GM12878 (cell line): ENCODE data around the gene BORCS6. TPM values are rescaled to one million over a fixed set of nuclear protein-coding genes. Genes with fewer than 3 reads are reported as not detected.

Source experiments
- ASH2L ChIP-seq: fragments of 300-600, 200-600 bp; sonication (generic); IDR thresholded peaks from 2 replicates; pipeline ENCODE4 v1.6.1; 2017; ENCODE audit warnings: low read depth, mild to moderate bottlenecking, borderline replicate concordance
- CBX3 ChIP-seq: fragments of 200-600 bp; sonication (generic); IDR thresholded peaks from 2 replicates; pipeline ENCODE4 v1.6.1; 2016; ENCODE audit warnings: low read depth, borderline replicate concordance
- CEBPB ChIP-seq, 2 experiments: fragments of 150-350 bp in 1 of 2; IDR thresholded peaks; 2 replicates each; pipeline ENCODE4 v1.6.1; 2012 to 2014; ENCODE audit warnings: low read depth in 2 of 2, low read length in 2 of 2, borderline replicate concordance in 1 of 2, inconsistent platforms in 1 of 2
- EED ChIP-seq: sonication (generic); IDR thresholded peaks from 2 replicates; pipeline ENCODE4 v1.6.1; 2016; ENCODE audit warnings: antibody characterized with exemption, low read depth
- EGR1 ChIP-seq, 2 experiments: IDR thresholded peaks; 1 replicate in 1 of 2; 2 replicates in 1 of 2; pipeline ENCODE4 v1.6.1; 2011 to 2012; ENCODE audit warnings: low read depth in 2 of 2, low read length in 2 of 2, borderline replicate concordance in 1 of 2, mild to moderate bottlenecking in 1 of 2, moderate library complexity in 1 of 2
- FOS ChIP-seq: IDR thresholded peaks from 3 replicates; pipeline ENCODE4 v1.6.1; 2011; ENCODE audit warnings: borderline replicate concordance; ENCODE audit not compliant: insufficient read length; ENCODE audit errors: extremely low read depth
- IKZF2 ChIP-seq, 2 experiments: fragments of 450-650 bp; IDR thresholded peaks; 2 replicates each; pipeline ENCODE4 v1.6.1; 2017; ENCODE audit warnings: mild to moderate bottlenecking in 2 of 2, moderate library complexity in 2 of 2
- JUND ChIP-seq: IDR thresholded peaks from 2 replicates; pipeline ENCODE4 v1.6.1; 2012; ENCODE audit warnings: low read depth, mild to moderate bottlenecking, low read length, improper control_type of control experiment, moderate library complexity
- KDM1A ChIP-seq: fragments of 200-600 bp; sonication (generic); IDR thresholded peaks from 2 replicates; pipeline ENCODE4 v1.6.1; 2016; ENCODE audit warnings: borderline replicate concordance
- NBN ChIP-seq: fragments of 450-650 bp; IDR thresholded peaks from 2 replicates; pipeline ENCODE4 v1.6.1; 2016
- NFIC ChIP-seq: IDR thresholded peaks from 2 replicates; pipeline ENCODE4 v1.6.1; 2012; ENCODE audit warnings: low read depth, mild to moderate bottlenecking, inconsistent platforms, low read length, moderate library complexity
- NFYB ChIP-seq: IDR thresholded peaks from 2 replicates; pipeline ENCODE4 v1.6.1; 2011; ENCODE audit warnings: low read depth, mild to moderate bottlenecking, low read length, improper control_type of control experiment, moderate library complexity; ENCODE audit not compliant: insufficient read depth
- PAX8 ChIP-seq: fragments of 450-650 bp; IDR thresholded peaks from 2 replicates; pipeline ENCODE4 v1.6.1; 2017; ENCODE audit warnings: mild to moderate bottlenecking, moderate library complexity
- POLR2A ChIP-seq: IDR thresholded peaks from 2 replicates; pipeline ENCODE4 v1.6.1; 2011; ENCODE audit warnings: low read depth, mild to moderate bottlenecking, low read length
- POLR2AphosphoS2 ChIP-seq: IDR thresholded peaks from 2 replicates; pipeline ENCODE4 v1.6.1; 2011; ENCODE audit warnings: low read depth, mild to moderate bottlenecking, low read length, improper control_type of control experiment, moderate library complexity
- POU2F2 ChIP-seq: IDR thresholded peaks from 3 replicates; pipeline ENCODE4 v1.6.1; 2011; ENCODE audit warnings: low read depth, mild to moderate bottlenecking, low read length, borderline replicate concordance
- RAD51 ChIP-seq: fragments of 450-650 bp; IDR thresholded peaks from 2 replicates; pipeline ENCODE4 v1.6.1; 2016; ENCODE audit warnings: moderate library complexity, mild to moderate bottlenecking, inconsistent platforms
- RCOR1 ChIP-seq: conservative IDR thresholded peaks from 2 replicates; pipeline ENCODE4 v1.6.1; 2012; ENCODE audit warnings: low read depth, low read length, improper control_type of control experiment
- RELA ChIP-seq: fragments of 450-650 bp; IDR thresholded peaks from 2 replicates; pipeline ENCODE4 v1.8.0; 2014; ENCODE audit warnings: borderline replicate concordance; ENCODE audit not compliant: partially characterized antibody
- SP1 ChIP-seq: IDR thresholded peaks from one replicate; pipeline ENCODE4 v1.6.1; 2011; ENCODE audit warnings: low read depth, low read length
- SPI1 ChIP-seq: IDR thresholded peaks from 2 replicates; pipeline ENCODE4 v1.6.1; 2011; ENCODE audit warnings: low read depth, mild to moderate bottlenecking, low read length, moderate library complexity, borderline replicate concordance; ENCODE audit not compliant: insufficient read depth
- STAT3 ChIP-seq: IDR thresholded peaks from 2 replicates; pipeline ENCODE4 v1.6.1; 2011; ENCODE audit warnings: low read depth, low read length, improper control_type of control experiment
- TAF1 ChIP-seq: IDR thresholded peaks from 2 replicates; pipeline ENCODE4 v1.6.1; 2011; ENCODE audit warnings: mild to moderate bottlenecking, low read depth, low read length, borderline replicate concordance
- TBL1XR1 ChIP-seq: IDR thresholded peaks from 2 replicates; pipeline ENCODE4 v1.6.1; 2012; ENCODE audit warnings: low read depth, low read length, improper control_type of control experiment
- ZNF217 ChIP-seq: fragments of 450-650 bp; IDR thresholded peaks from 2 replicates; pipeline ENCODE4 v1.6.1; 2017; ENCODE audit warnings: antibody characterized with exemption, mild to moderate bottlenecking
- ZNF24 ChIP-seq: fragments of 450-650 bp; IDR thresholded peaks from 2 replicates; pipeline ENCODE4 v1.6.1; 2017; ENCODE audit warnings: antibody characterized with exemption, mild to moderate bottlenecking
- polyA plus RNA-seq, 11 experiments: library from polyadenylated mRNA; depleted of rRNA in 4 of 11; unstranded in 6 of 11; stranded (reverse) in 5 of 11; fragments of >200 nt; fragmentation: Nextera tagmentation in 4 of 11; fragmentation: Illumina TruSeq in 1 of 11; extraction: Ambion mirVana in 4 of 11; extraction: Trizol in 1 of 11; gene quantifications; 1 replicate in 1 of 11; 2 replicates in 10 of 11; pipeline versions ENCODE4 v1.2.1 to v1.2.3, GENCODE V29; 2011 to 2016; ENCODE audit warnings: inconsistent platforms in 2 of 11, missing spikeins in 2 of 11, low read depth in 1 of 11
- total RNA-seq, 4 experiments: library from RNA; depleted of rRNA in 3 of 4; stranded (reverse); fragments of >200 nt in 3 of 4; fragmentation: Illumina TruSeq in 1 of 4; extraction: Trizol in 1 of 4; gene quantifications; 2 replicates each; pipeline versions ENCODE4 v1.2.1 to v1.2.3, GENCODE V29; 2013 to 2021
- TF ChIP-seq, protein P1 (sequence below): fragments of 450-650 bp; IDR thresholded peaks from 2 replicates; pipeline ENCODE4 v1.6.1; 2016; ENCODE audit warnings: mild to moderate bottlenecking
- TF ChIP-seq, protein P2 (sequence below): fragments of 450-650 bp; IDR thresholded peaks from 2 replicates; pipeline ENCODE4 v1.6.1; 2017; ENCODE audit warnings: mild to moderate bottlenecking, low read depth, inconsistent platforms; ENCODE audit not compliant: poor library complexity, severe bottlenecking
- TF ChIP-seq, protein P3 (sequence below): IDR thresholded peaks from 2 replicates; pipeline ENCODE4 v1.6.1; 2011; ENCODE audit warnings: mild to moderate bottlenecking, low read depth, low read length, moderate library complexity; ENCODE audit not compliant: insufficient replicate concordance

BORCS6 gene
- total and polyA plus RNA-seq, 10 of the 15 experiments (the other 5 are each of a cell fraction or from before 2014, with no cell fraction given): 0.37 to 14.1 (median 6.7) TPM

DNA sequence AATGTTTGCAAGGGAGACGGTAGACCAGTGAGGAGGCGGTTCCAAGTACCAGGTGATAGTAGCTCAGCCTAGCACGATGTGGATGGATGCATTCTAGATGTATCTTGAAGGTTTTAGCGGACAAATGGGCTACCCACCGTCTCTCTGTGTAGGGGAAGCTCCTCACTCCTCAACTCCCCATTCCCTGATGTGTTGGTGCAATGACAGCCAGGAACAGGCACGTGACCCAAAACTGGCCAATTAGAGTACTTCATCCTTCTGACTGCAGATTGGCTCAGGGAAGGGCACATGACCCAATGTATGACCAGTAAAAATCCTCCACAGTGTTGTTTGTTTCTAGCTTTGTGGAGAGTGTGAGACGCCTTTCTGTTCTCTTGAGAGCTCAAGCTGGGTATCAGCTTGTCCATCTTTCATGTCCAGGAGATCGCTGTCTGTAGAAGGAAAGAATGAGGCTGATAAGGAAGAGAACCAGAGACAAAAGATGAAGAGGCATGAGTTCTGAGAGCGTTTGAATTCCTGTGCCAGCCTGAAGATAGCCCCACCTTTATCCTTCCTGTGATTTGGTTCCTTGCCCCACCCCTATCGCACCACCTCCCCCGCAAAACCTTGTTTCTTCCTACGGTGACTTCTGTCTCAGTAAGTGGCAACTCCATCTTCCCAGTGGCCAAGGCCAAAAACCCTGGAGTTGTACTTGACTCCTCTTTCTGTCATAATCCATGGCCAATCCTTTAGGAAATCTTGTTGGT, 2.3 kb upstream of the BORCS6 start (continued):
- TF ChIP-seq SP1: peak; percentile 67
- no peak for TF ChIP-seq ZNF217
- no peak for TF ChIP-seq ASH2L
- TF ChIP-seq NBN: peak; percentile 84
- no peak for TF ChIP-seq TBL1XR1
- 0 out of 3 replicates have a peak, but pooled peaks have one; percentile 22 for TF ChIP-seq POU2F2
- peak; percentile 12 to 21; a peak in 1 of 4 replicates for TF ChIP-seq IKZF2 (IDR thresholded peaks at IDR 0.05)
- TF ChIP-seq TAF1: peak; percentile 61; the same call in 1 of the 2 replicates
- TF ChIP-seq, protein P1, sequence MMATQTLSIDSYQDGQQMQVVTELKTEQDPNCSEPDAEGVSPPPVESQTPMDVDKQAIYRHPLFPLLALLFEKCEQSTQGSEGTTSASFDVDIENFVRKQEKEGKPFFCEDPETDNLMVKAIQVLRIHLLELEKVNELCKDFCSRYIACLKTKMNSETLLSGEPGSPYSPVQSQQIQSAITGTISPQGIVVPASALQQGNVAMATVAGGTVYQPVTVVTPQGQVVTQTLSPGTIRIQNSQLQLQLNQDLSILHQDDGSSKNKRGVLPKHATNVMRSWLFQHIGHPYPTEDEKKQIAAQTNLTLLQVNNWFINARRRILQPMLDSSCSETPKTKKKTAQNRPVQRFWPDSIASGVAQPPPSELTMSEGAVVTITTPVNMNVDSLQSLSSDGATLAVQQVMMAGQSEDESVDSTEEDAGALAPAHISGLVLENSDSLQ: peak; percentile 55; the same call in 1 of the 2 replicates
- TF ChIP-seq EED: no peak
- TF ChIP-seq JUND: no peak
- TF ChIP-seq ZNF24: no peak
- TF ChIP-seq, protein P2, sequence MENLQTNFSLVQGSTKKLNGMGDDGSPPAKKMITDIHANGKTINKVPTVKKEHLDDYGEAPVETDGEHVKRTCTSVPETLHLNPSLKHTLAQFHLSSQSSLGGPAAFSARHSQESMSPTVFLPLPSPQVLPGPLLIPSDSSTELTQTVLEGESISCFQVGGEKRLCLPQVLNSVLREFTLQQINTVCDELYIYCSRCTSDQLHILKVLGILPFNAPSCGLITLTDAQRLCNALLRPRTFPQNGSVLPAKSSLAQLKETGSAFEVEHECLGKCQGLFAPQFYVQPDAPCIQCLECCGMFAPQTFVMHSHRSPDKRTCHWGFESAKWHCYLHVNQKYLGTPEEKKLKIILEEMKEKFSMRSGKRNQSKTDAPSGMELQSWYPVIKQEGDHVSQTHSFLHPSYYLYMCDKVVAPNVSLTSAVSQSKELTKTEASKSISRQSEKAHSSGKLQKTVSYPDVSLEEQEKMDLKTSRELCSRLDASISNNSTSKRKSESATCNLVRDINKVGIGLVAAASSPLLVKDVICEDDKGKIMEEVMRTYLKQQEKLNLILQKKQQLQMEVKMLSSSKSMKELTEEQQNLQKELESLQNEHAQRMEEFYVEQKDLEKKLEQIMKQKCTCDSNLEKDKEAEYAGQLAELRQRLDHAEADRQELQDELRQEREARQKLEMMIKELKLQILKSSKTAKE: peak; percentile 17
- peak; percentile 83 for TF ChIP-seq NFYB
- peak; percentile 48 for TF ChIP-seq FOS
- peak; percentile 99 for TF ChIP-seq RAD51
- no peak for TF ChIP-seq STAT3
- TF ChIP-seq EGR1 (IDR thresholded peaks at IDR 0.05; ENCODE audit: borderline replicate concordance in 1 of 2, low read depth in 2 of 2, low read length in 2 of 2): peak in 1 of 2 experiments; percentile 79; a peak in 1 of 3 replicates
- no peak for TF ChIP-seq PAX8
- no peak for TF ChIP-seq NFIC
- TF ChIP-seq KDM1A: no peak
- peak; percentile 67; the same call in 1 of the 2 replicates for TF ChIP-seq POLR2AphosphoS2
- TF ChIP-seq POLR2A: peak; percentile 79
- TF ChIP-seq SPI1: no peak
- no peak for TF ChIP-seq CBX3
- TF ChIP-seq, protein P3, sequence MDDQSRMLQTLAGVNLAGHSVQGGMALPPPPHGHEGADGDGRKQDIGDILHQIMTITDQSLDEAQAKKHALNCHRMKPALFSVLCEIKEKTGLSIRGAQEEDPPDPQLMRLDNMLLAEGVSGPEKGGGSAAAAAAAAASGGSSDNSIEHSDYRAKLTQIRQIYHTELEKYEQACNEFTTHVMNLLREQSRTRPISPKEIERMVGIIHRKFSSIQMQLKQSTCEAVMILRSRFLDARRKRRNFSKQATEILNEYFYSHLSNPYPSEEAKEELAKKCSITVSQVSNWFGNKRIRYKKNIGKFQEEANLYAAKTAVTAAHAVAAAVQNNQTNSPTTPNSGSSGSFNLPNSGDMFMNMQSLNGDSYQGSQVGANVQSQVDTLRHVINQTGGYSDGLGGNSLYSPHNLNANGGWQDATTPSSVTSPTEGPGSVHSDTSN: no peak
- TF ChIP-seq RCOR1: no peak
- no peak for TF ChIP-seq CEBPB (IDR thresholded peaks at IDR 0.05; ENCODE audit: borderline replicate concordance in 1 of 2, low read depth in 2 of 2, low read length in 2 of 2)
- peak; percentile 37 for TF ChIP-seq RELA
